HepG2 (cell line): ENCODE measurements around the gene GJB1. TPM values are rescaled to one million over a fixed set of nuclear protein-coding genes. Genes with fewer than 3 reads are reported as not detected.

ENCODE experiments used
- ATF7 ChIP-seq, 2 experiments: fragments of 450-650 bp in 1 of 2; sonication (generic) in 1 of 2; formaldehyde crosslinking in 1 of 2; IDR thresholded peaks; 2 replicates each; pipeline versions ENCODE4 v1.4.0 to v1.6.1; 2016 to 2020; ENCODE audit warnings: antibody characterized with exemption in 1 of 2, mild to moderate bottlenecking in 1 of 2, missing genetic modification reagents in 1 of 2
- BCL3 ChIP-seq: sonication (generic); formaldehyde crosslinking; IDR thresholded peaks from 2 replicates; pipeline ENCODE4 v1.5.1; 2020; ENCODE audit warnings: mild to moderate bottlenecking, missing genetic modification reagents, moderate library complexity
- CREB3 ChIP-seq: sonication (generic); formaldehyde crosslinking; IDR thresholded peaks from 2 replicates; pipeline ENCODE4 v1.5.0; 2020; ENCODE audit warnings: missing genetic modification reagents
- GPBP1L1 ChIP-seq: sonication (generic); formaldehyde crosslinking; IDR thresholded peaks from 2 replicates; pipeline ENCODE4 v1.5.0; 2020; ENCODE audit warnings: mild to moderate bottlenecking, missing genetic modification reagents
- HNF4G ChIP-seq, 2 experiments: sonication (generic) in 1 of 2; formaldehyde crosslinking in 1 of 2; IDR thresholded peaks; 2 replicates each; pipeline versions ENCODE4 v1.4.0 to v1.6.1; 2011 to 2020; ENCODE audit warnings: borderline replicate concordance in 2 of 2, low read depth in 2 of 2, mild to moderate bottlenecking in 2 of 2, low read length in 1 of 2, missing genetic modification reagents in 1 of 2, moderate library complexity in 1 of 2
- KLF13 ChIP-seq: sonication (generic); formaldehyde crosslinking; IDR thresholded peaks from 2 replicates; pipeline ENCODE4 v1.4.0; 2020; ENCODE audit warnings: mild to moderate bottlenecking, missing genetic modification reagents
- MED1 ChIP-seq: sonication (generic); formaldehyde crosslinking; IDR thresholded peaks from 2 replicates; pipeline ENCODE4 v1.4.0; 2020; ENCODE audit warnings: missing genetic modification reagents
- MLLT10 ChIP-seq: sonication (generic); formaldehyde crosslinking; IDR thresholded peaks from 2 replicates; pipeline ENCODE4 v1.4.0; 2020; ENCODE audit warnings: missing genetic modification reagents
- MTF1 ChIP-seq: sonication (generic); formaldehyde crosslinking; IDR thresholded peaks from 2 replicates; pipeline ENCODE4 v1.5.0; 2020; ENCODE audit warnings: missing genetic modification reagents
- NR0B2 ChIP-seq: sonication (generic); formaldehyde crosslinking; IDR thresholded peaks from 2 replicates; pipeline ENCODE4 v1.4.0; 2020; ENCODE audit warnings: mild to moderate bottlenecking, missing genetic modification reagents
- POLR2AphosphoS5 ChIP-seq: IDR thresholded peaks from 2 replicates; pipeline ENCODE4 v1.6.1; 2012; ENCODE audit warnings: low read depth, low read length
- REPIN1 ChIP-seq: sonication (generic); formaldehyde crosslinking; IDR thresholded peaks from 2 replicates; pipeline ENCODE4 v1.8.0; 2022; ENCODE audit warnings: missing genetic modification reagents, low read depth, mild to moderate bottlenecking, borderline replicate concordance
- RFX3 ChIP-seq: IDR thresholded peaks from 2 replicates; pipeline ENCODE4 v1.6.1; 2016; ENCODE audit warnings: missing biosample characterization, missing genetic modification reagents
- ZBTB49 ChIP-seq: sonication (generic); formaldehyde crosslinking; IDR thresholded peaks from 2 replicates; pipeline ENCODE4 v1.4.0; 2020; ENCODE audit warnings: missing genetic modification reagents, borderline replicate concordance
- ZNF503 ChIP-seq: sonication (generic); formaldehyde crosslinking; IDR thresholded peaks from 2 replicates; pipeline ENCODE4 v1.4.0; 2020; ENCODE audit warnings: missing genetic modification reagents
- ZNF513 ChIP-seq: sonication (generic); formaldehyde crosslinking; conservative IDR thresholded peaks from 2 replicates; pipeline ENCODE4 v1.5.0; 2020; ENCODE audit warnings: missing genetic modification reagents
- ZNF546 ChIP-seq: sonication (generic); formaldehyde crosslinking; conservative IDR thresholded peaks from 2 replicates; pipeline ENCODE4 v1.8.1; 2023; ENCODE audit warnings: mild to moderate bottlenecking, missing genetic modification reagents
- ZNF564 ChIP-seq: sonication (generic); formaldehyde crosslinking; IDR thresholded peaks from 2 replicates; pipeline ENCODE4 v1.8.1; 2023; ENCODE audit warnings: mild to moderate bottlenecking, missing genetic modification reagents
- ZNF672 ChIP-seq: sonication (generic); formaldehyde crosslinking; IDR thresholded peaks from 2 replicates; pipeline ENCODE4 v1.8.1; 2022; ENCODE audit warnings: missing genetic modification reagents
- ZNF790 ChIP-seq: sonication (generic); formaldehyde crosslinking; IDR thresholded peaks from 2 replicates; pipeline ENCODE4 v1.8.0; 2022; ENCODE audit warnings: missing genetic modification reagents, mild to moderate bottlenecking, borderline replicate concordance
- polyA plus RNA-seq, 8 experiments: library from polyadenylated mRNA; depleted of rRNA in 3 of 8; stranded (reverse) in 7 of 8; unstranded in 1 of 8; fragments of >200 nt; fragmentation: Illumina TruSeq in 4 of 8; extraction: Trizol in 4 of 8; gene quantifications; 2 replicates each; pipeline versions ENCODE4 v1.2.1 to v1.2.3, GENCODE V29; 2011 to 2016; ENCODE audit warnings: low read depth in 4 of 8, missing spikeins in 1 of 8, mixed read lengths in 1 of 8; ENCODE audit not compliant: insufficient read depth in 1 of 8
- total RNA-seq, 5 experiments: library from RNA; depleted of rRNA; stranded (reverse); fragments of >200 nt; fragmentation: Illumina TruSeq; extraction: Trizol; gene quantifications; 2 replicates each; pipeline ENCODE4 v1.2.3, GENCODE V29; 2016; ENCODE audit warnings: low read depth in 1 of 5

GJB1 gene
- total and polyA plus RNA-seq, 2 of the 13 experiments (the other 11 are each of a cell fraction or from before 2014, with no cell fraction given), result 111 to 161 TPM

GRCh38 chrX:71217298-71217697, 5.7 kb upstream of the GJB1 start (continued):
- no peak for TF ChIP-seq MLLT10 (CRISPR knock-in tag)
- no peak for TF ChIP-seq ATF7 (IDR thresholded peaks at IDR 0.05)
- TF ChIP-seq ATF7 (CRISPR knock-in tag; IDR thresholded peaks at IDR 0.05), result no peak
- no peak for TF ChIP-seq RFX3
- no peak for TF ChIP-seq REPIN1 (CRISPR knock-in tag)
- no peak for TF ChIP-seq ZNF564 (CRISPR knock-in tag)
- TF ChIP-seq HNF4G (IDR thresholded peaks at IDR 0.05; ENCODE audit: borderline replicate concordance, low read depth, low read length), result 0 out of 2 replicates have a peak, but pooled peaks have one; percentile 33
- no peak for TF ChIP-seq HNF4G (CRISPR knock-in tag; IDR thresholded peaks at IDR 0.05; ENCODE audit: borderline replicate concordance, low read depth)
- no peak for TF ChIP-seq ZBTB49 (CRISPR knock-in tag)
- no peak for TF ChIP-seq ZNF790 (CRISPR knock-in tag)
- TF ChIP-seq KLF13 (CRISPR knock-in tag), result no peak
- TF ChIP-seq POLR2AphosphoS5, result 0 out of 2 replicates have a peak, but pooled peaks have one; percentile 20
- TF ChIP-seq MTF1 (CRISPR knock-in tag), result no peak
- no peak for TF ChIP-seq GPBP1L1 (CRISPR knock-in tag)
- no peak for TF ChIP-seq ZNF503 (CRISPR knock-in tag)
- TF ChIP-seq ZNF546 (CRISPR knock-in tag), result no peak
- TF ChIP-seq CREB3 (CRISPR knock-in tag), result no peak
- peak; percentile 73 for TF ChIP-seq MED1 (CRISPR knock-in tag)
- TF ChIP-seq NR0B2 (CRISPR knock-in tag), result no peak
- TF ChIP-seq ZNF513 (CRISPR knock-in tag), result no peak
- no peak for TF ChIP-seq BCL3 (CRISPR knock-in tag)
- TF ChIP-seq ZNF672 (CRISPR knock-in tag), result no peak
